Neural cell (in vitro differentiated cells): Measurements from ENCODE around the gene BFSP1.

ENCODE experiments used
- EZH2 ChIP-seq: fragments of 200-600, 300-800 bp; shearing (Covaris generic), sonication (generic); IDR thresholded peaks from 2 replicates; pipeline ENCODE4 v1.6.1; 2014; ENCODE audit warnings: antibody characterized with exemption, low read length, borderline replicate concordance, mild to moderate bottlenecking; ENCODE audit not compliant: insufficient read depth, poor library complexity, severe bottlenecking
- SMC3 ChIP-seq: fragments of 450-650 bp; conservative IDR thresholded peaks from 2 replicates; pipeline ENCODE4 v1.6.1; 2014; ENCODE audit warnings: antibody characterized with exemption, mild to moderate bottlenecking, moderate library complexity; ENCODE audit not compliant: poor library complexity
- TAF1 ChIP-seq: IDR thresholded peaks from 2 replicates; pipeline ENCODE4 v1.6.1; 2012; ENCODE audit warnings: low read depth
- TF ChIP-seq, protein P1 (sequence below): fragments of 450-650 bp; IDR thresholded peaks from 2 replicates; pipeline ENCODE4 v1.5.1; 2014; ENCODE audit warnings: antibody characterized with exemption, mild to moderate bottlenecking, moderate library complexity; ENCODE audit not compliant: poor library complexity, severe bottlenecking

GRCh38 chr20:17463711-17464110 lies 67.5 kb downstream of the BFSP1 start:
- TF ChIP-seq, protein P1, sequence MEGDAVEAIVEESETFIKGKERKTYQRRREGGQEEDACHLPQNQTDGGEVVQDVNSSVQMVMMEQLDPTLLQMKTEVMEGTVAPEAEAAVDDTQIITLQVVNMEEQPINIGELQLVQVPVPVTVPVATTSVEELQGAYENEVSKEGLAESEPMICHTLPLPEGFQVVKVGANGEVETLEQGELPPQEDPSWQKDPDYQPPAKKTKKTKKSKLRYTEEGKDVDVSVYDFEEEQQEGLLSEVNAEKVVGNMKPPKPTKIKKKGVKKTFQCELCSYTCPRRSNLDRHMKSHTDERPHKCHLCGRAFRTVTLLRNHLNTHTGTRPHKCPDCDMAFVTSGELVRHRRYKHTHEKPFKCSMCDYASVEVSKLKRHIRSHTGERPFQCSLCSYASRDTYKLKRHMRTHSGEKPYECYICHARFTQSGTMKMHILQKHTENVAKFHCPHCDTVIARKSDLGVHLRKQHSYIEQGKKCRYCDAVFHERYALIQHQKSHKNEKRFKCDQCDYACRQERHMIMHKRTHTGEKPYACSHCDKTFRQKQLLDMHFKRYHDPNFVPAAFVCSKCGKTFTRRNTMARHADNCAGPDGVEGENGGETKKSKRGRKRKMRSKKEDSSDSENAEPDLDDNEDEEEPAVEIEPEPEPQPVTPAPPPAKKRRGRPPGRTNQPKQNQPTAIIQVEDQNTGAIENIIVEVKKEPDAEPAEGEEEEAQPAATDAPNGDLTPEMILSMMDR, result no peak
- TF ChIP-seq SMC3 (no peak), TAF1 (no peak), EZH2 (no peak)
